ENCODE results near the gene NARF. TPM values are rescaled to one million over a fixed set of nuclear protein-coding genes. Genes with fewer than 3 reads are reported as not detected.

NARF gene
- total and polyA plus RNA-seq, 2 experiments from 2014 or later: 43.9 to 91.8 TPM

DNA sequence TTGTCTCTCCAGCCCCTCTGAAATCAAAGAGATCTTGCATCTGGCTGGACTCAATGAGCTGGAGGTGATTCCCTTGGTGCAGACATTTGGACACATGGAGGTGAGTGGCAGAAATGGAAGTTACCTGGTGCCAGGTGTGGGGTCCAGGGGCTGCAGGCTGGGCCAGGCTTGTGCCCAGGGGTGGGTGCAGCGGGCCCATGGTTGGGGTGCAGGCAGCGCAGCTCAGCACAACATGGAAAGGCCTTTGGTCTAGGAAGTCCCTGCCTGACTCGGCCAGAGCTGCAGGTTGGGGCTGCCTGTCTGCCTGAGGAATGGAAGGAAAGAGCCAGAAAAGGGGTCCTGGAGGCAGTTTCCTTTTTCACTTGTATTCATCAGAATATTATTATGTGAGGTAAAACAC, 30.0 kb upstream of the NARF start:
- no peaks in the 10 kb centered on the region for H3K4me1 ChIP-seq (ENCODE audit: insufficient read depth)

DNA sequence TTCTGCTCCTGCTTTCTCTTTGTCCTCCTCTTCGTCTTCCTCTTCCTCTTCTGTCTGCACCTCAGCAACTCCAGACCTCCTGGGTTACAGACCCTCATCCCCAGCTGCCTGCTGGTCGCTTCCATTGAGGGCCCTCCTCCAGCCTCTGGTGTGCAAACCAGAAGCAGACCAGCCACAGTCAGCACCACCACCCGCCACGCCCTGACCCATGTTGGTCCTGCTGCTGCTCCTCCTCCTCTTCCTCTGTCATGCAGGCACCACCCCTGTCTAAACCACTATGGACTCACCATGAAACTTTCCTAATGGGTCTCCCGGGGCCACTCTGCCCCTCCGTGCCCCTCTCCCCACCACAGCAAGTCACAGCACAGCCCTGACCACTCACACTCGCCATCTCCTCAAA, 28.7 kb upstream of the NARF start:
- no peak for DNase-seq (ENCODE audit: low spot score)
- Histone ChIP-seq H2AFZ (no peak overlapping the region), H3K4me1 (ENCODE audit: insufficient read depth) (no peaks in the 10 kb centered on the region), H3K27me3 (no peaks in the 10 kb centered on the region), H3K9me3 (ENCODE audit: low read depth) (no peaks in the 10 kb centered on the region), H4K20me1 (ENCODE audit: insufficient read depth, poor library complexity, severe bottlenecking) (no peaks in the 10 kb centered on the region), H3K36me3 (replicated peaks; ENCODE audit: insufficient read depth, low read depth) (no peaks in the 10 kb centered on the region), H3K27ac (no peak overlapping the region), H3K4me2 (no peak overlapping the region), H3K79me2 (no peaks in the 10 kb centered on the region), H3K9me2 (replicated peaks; ENCODE audit: insufficient read depth) (no peaks in the 10 kb centered on the region), H3K4me3 (no peak overlapping the region)
- TF ChIP-seq EZH2 (IDR thresholded peaks at IDR 0.05; ENCODE audit: borderline replicate concordance): no peak
- TF ChIP-seq, protein P1, sequence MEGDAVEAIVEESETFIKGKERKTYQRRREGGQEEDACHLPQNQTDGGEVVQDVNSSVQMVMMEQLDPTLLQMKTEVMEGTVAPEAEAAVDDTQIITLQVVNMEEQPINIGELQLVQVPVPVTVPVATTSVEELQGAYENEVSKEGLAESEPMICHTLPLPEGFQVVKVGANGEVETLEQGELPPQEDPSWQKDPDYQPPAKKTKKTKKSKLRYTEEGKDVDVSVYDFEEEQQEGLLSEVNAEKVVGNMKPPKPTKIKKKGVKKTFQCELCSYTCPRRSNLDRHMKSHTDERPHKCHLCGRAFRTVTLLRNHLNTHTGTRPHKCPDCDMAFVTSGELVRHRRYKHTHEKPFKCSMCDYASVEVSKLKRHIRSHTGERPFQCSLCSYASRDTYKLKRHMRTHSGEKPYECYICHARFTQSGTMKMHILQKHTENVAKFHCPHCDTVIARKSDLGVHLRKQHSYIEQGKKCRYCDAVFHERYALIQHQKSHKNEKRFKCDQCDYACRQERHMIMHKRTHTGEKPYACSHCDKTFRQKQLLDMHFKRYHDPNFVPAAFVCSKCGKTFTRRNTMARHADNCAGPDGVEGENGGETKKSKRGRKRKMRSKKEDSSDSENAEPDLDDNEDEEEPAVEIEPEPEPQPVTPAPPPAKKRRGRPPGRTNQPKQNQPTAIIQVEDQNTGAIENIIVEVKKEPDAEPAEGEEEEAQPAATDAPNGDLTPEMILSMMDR (IDR thresholded peaks at IDR 0.05; ENCODE audit: poor library complexity): no peak
- no peak for TF ChIP-seq EZH2phosphoT487 (IDR thresholded peaks at IDR 0.05; ENCODE audit: low read depth, severe bottlenecking, unreplicated experiment)
- WGBS (ENCODE audit: low lambda C conversion rate, missing lambda C conversion rate): 84% methylated on average over 5 of the region's 7 CpGs

More for the DNA sequence above, 30.0 kb upstream of the NARF start:
- H3K4me3 ChIP-seq: no peak overlapping the region
- H2AFZ ChIP-seq: no peak overlapping the region
- TF ChIP-seq EZH2phosphoT487 (IDR thresholded peaks at IDR 0.05; ENCODE audit: low read depth, severe bottlenecking, unreplicated experiment): no peak
- no peak for TF ChIP-seq EZH2 (IDR thresholded peaks at IDR 0.05; ENCODE audit: borderline replicate concordance)
- TF ChIP-seq, protein P1 (IDR thresholded peaks at IDR 0.05; ENCODE audit: poor library complexity): no peak
- no peak overlapping the region for H3K27ac ChIP-seq
- no peak overlapping the region for H3K4me2 ChIP-seq
- DNase-seq (ENCODE audit: low spot score): no peak
- H4K20me1 ChIP-seq (ENCODE audit: insufficient read depth, poor library complexity, severe bottlenecking): no peaks in the 10 kb centered on the region
- H3K9me2 ChIP-seq (replicated peaks; ENCODE audit: insufficient read depth): no peaks in the 10 kb centered on the region
- H3K9me3 ChIP-seq (ENCODE audit: low read depth): no peaks in the 10 kb centered on the region
- H3K36me3 ChIP-seq (replicated peaks; ENCODE audit: insufficient read depth, low read depth): no peaks in the 10 kb centered on the region
- no peaks in the 10 kb centered on the region for H3K79me2 ChIP-seq
- H3K27me3 ChIP-seq: no peaks in the 10 kb centered on the region
- 90% methylated on average over 3 of the region's 3 CpGs for WGBS (ENCODE audit: low lambda C conversion rate, missing lambda C conversion rate)

DNA sequence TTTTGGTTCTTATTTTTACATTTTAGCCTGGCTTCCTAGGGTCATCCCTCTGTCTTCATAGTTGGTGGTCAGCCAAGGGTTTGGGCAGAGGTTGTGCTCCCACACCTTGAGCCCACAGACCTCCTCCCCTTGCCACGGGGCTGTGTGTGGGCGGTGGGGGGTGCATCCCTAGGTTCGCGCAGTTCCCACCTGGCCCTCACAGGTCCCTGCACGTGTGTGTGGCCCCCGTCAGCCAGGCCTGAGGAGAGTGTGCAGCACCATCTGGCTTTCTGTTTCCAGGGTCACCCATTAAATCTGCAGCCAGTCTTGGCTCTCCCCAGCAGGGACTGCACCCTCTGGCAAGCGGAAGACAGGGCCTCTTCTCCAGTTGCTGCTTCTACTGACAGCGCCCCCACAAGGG, 26.5 kb upstream of the NARF start:
- DNase-seq (ENCODE audit: low spot score): no peak
- 87% methylated on average over 8 of the region's 8 CpGs for WGBS (ENCODE audit: low lambda C conversion rate, missing lambda C conversion rate)
- Histone ChIP-seq H3K27me3 (no peaks in the 10 kb centered on the region), H4K20me1 (ENCODE audit: insufficient read depth, poor library complexity, severe bottlenecking) (no peaks in the 10 kb centered on the region), H3K4me2 (no peak overlapping the region), H3K9me2 (replicated peaks; ENCODE audit: insufficient read depth) (no peaks in the 10 kb centered on the region), H3K4me3 (no peak overlapping the region), H3K79me2 (no peaks in the 10 kb centered on the region), H2AFZ (no peak overlapping the region), H3K4me1 (ENCODE audit: insufficient read depth) (no peaks in the 10 kb centered on the region), H3K9me3 (ENCODE audit: low read depth) (no peaks in the 10 kb centered on the region), H3K36me3 (replicated peaks; ENCODE audit: insufficient read depth, low read depth) (no peaks in the 10 kb centered on the region), H3K27ac (no peak overlapping the region)
- no peak for TF ChIP-seq EZH2 (IDR thresholded peaks at IDR 0.05; ENCODE audit: borderline replicate concordance)
- TF ChIP-seq, protein P1 (IDR thresholded peaks at IDR 0.05; ENCODE audit: poor library complexity): no peak
- TF ChIP-seq EZH2phosphoT487 (IDR thresholded peaks at IDR 0.05; ENCODE audit: low read depth, severe bottlenecking, unreplicated experiment): no peak
